NCI-H1105 treated with DMSO at 0.1 percent for 48 hours (cell line): ENCODE data around the gene DND1.
"Not testable (repeated sequence)": the region's sequence is repeated elsewhere in the genome, so short reads cannot be mapped to it uniquely, and the experiment has no call there.

Experiments used
- DNase-seq: peaks from one replicate; lab custom pipeline; 2025; lab: John Stamatoyannopoulos, UW

DND1 gene

DNA sequence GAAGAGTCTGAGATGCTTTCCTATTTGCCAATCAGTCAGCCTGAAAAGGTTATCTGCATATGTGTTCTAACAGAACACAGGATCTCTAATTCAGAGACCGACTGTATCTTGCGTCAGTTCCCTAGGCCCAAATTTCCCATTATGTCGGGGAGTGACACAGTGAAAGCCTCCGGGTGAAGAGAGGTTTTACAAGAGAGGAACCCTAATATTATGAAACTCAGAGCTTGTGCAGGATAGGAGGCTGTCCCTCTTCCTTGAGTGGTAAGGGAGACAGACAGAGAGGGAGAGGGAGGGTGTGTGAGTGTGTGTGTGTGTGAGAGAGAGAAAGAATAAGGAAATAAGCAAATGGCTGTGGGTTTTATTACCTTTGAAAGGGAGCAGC lies 42.3 kb downstream of the DND1 start:
- DNase-seq, result no peak

DNA sequence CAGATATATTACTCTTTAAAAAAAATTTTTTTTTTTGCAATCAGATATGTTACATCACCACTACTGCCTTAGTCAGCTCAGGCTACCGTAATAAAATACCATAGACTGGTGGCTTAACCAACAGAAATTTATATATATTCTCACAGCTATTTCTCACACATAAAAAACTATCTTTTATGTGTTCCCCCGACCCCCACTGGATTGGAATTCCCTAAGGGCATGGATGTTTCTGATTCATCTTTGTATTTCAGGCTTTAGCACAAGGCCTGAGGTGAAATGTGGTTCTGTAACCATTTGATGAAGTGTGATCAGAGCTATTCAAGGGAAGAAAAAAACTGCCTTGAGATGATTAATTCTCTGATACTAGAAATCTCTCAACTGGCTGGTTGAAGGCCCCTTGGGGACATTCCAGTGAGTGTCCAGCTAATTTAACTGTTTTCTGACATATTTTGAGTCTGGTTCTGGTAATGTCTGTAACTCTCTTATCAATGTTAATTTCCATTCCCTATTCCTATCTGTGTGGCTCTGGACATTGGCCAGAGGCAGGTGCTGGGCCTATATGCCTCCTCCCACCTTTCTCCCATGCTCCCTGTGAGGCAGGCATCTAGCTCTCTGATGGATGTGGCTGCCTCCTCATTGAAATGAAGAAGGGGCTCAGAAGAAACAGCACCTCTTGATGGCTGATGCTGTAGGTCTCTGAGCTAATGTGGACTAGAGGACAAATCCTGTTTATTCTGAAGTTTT lies 42.9 kb downstream of the DND1 start:
- DNase-seq, result no peak

DNA sequence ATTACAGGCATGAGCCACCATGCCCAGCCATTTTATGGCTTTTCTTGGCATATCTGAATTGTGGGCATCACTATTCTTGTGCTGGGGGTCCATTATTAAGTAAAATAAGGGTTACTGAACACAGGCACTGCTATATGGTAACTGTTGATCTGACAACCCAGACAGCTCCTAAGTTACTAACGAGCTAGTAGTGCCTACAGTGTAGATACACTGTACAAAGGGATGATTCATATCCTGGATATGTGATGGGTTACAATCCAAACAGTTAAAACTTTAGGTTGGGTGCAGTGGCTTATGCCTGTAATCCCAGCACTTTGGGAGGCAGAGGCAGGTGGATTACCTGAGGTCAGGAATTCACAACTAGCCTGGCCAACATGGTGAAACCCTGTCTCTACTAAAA lies 44.7 kb downstream of the DND1 start:
- no peak for DNase-seq

DNA sequence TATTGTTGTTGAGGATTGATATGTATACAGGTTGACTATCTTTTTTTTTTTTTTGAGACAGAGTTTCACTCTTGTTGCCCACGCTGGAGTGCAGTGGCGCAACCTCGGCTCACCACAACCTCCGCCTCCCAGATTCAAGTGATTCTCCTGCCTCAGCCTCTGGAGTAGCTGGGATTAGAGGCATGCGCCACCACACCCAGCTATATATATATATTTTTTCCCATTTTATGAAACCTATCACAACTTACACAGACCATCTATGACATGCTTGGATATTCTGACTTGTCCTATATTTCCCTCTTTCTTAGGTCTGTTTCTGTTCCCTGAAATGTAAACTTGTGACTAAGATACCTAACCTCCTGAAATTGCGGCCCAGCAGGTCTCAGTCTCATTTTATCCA lies 45.4 kb downstream of the DND1 start:
- no peak for DNase-seq

DNA sequence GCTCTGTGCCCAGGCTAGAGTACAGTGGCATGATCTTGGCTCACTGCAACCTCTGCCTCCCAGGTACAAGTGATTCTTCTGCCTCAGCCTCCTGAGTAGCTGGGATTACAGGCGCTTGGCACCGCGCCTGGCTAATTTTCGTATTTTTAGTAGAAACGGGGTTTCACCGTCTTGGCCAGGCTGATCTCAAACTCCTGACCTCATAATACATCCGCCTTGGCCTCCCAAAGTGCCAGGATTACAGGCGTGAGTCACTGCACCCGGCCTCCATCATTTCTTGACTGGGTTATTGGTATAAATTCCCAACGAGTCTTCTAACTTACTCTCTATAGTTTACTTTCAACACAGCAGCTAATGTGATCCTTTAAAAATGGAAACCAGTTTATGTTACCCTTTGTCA lies 48.5 kb downstream of the DND1 start:
- DNase-seq, result not testable (repeated sequence)

DNA sequence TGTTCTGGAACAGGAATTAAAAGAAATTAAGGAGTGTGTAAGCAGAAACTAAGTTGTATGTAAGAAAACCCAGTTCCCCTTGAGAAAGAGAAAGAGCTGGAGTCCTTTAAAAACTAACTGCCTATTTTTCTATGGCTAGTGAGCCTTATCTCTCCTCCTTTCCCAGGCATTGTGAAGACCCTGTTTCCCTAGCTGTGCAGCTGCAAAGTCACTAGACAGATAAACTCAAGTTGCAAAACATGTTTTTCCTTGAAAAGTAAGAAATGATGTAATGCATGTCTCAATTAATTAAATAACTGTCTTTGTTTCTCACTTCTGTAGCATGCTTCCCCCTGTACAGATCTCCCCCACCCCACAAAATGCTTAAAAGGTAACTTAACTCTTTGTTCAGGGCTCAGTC lies 50.3 kb downstream of the DND1 start:
- DNase-seq, result not testable (repeated sequence)

DNA sequence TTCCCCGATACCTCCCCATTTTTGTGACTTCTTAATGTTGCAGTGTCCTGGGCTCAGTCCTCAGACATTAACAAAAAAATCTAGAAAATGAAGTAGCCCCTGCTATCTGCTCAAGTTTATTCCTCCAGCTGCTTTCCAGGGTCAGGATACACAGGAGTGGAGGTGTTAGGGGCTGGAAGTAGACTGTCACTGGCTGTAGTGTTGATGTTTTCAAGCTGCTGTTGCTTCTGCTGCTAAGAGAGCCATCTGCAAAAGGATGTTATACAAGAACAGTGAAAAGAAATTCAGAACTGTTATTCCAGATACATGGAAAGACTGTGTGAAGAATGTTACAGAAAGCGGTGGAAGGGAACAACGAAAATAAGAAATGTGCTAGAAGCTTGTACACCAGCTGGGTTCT lies 51.1 kb downstream of the DND1 start:
- no peak for DNase-seq
